ENCODE results near the gene SV2B. TPM values are rescaled to one million over a fixed set of nuclear protein-coding genes. Genes with fewer than 3 reads are reported as not detected.
"Not testable (repeated sequence)": the region's sequence is repeated elsewhere in the genome, so short reads cannot be mapped to it uniquely, and the experiment has no call there.

SV2B gene
- total and polyA plus RNA-seq, 8 donors, result 0.06 to 1.7 (median 0.23) TPM; not detected in 3

DNA sequence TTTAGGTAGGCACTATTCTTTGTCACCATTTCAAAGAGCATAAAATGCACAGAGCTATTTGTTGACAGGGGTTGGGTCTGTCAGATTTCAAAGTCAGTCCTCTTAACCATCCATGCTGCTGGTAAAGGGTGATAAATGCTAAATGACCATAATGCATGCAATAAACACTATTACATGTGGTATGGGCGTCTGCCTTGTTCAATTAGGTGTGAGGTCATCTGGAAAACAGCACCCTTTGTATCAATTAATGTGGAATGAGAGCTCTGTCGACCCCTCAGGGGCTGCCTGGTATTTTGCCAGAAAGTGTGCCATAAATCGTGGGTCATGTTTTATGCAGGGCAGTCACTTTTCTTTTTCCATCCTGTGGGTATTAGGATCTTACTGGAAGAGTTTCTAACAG, 235.6 kb downstream of the SV2B start:
- H3K36me3 ChIP-seq, result no peaks in the 10 kb centered on the region
- intact Hi-C loops (cut with DNase I; ENCODE audit: low total_unique reads), result no loop called here
- no peaks in the 10 kb centered on the region for H3K4me1 ChIP-seq
- no peaks in the 10 kb centered on the region for H3K9me3 ChIP-seq
- DNase-seq, result no peak
- H3K4me3 ChIP-seq, result no peak overlapping the region
- WGBS, 5 donors, result 52 to 64% (median 55%) methylated on average over 3 of the region's 3 CpGs
- no peak overlapping the region for H3K27ac ChIP-seq
- TF ChIP-seq EP300 (IDR thresholded peaks at IDR 0.05) (no peak), POLR2AphosphoS5 (IDR thresholded peaks at IDR 0.05) (no peak), POLR2A (IDR thresholded peaks at IDR 0.05) (no peak)
- TF ChIP-seq, protein P1, sequence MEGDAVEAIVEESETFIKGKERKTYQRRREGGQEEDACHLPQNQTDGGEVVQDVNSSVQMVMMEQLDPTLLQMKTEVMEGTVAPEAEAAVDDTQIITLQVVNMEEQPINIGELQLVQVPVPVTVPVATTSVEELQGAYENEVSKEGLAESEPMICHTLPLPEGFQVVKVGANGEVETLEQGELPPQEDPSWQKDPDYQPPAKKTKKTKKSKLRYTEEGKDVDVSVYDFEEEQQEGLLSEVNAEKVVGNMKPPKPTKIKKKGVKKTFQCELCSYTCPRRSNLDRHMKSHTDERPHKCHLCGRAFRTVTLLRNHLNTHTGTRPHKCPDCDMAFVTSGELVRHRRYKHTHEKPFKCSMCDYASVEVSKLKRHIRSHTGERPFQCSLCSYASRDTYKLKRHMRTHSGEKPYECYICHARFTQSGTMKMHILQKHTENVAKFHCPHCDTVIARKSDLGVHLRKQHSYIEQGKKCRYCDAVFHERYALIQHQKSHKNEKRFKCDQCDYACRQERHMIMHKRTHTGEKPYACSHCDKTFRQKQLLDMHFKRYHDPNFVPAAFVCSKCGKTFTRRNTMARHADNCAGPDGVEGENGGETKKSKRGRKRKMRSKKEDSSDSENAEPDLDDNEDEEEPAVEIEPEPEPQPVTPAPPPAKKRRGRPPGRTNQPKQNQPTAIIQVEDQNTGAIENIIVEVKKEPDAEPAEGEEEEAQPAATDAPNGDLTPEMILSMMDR (IDR thresholded peaks at IDR 0.05), result no peak
- H3K27me3 ChIP-seq, result no peaks in the 10 kb centered on the region

DNA sequence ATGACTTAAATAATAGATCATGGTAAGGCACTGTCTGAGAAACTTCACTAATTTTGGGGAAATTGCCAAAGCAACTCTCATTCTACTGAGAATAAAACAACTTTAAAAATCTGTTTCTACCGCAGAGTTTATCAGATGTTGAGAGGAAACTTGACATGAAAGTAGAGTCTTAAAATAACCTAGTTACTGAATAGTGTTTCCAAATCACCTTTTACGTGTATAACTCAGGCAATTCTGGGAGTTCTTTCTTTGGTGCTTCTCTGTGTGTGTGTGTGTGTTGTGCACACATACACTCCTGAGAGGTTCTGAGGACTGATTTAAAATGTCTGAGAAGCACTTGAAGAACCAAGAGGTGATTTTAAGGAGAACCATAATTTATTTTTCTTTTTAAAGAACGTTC, 236.6 kb downstream of the SV2B start:
- intact Hi-C loops (cut with DNase I; ENCODE audit: low total_unique reads), result no loop called here
- Histone ChIP-seq H3K4me3 (no peak overlapping the region), H3K36me3 (no peaks in the 10 kb centered on the region), H3K27ac (no peak overlapping the region), H3K4me1 (no peaks in the 10 kb centered on the region), H3K27me3 (no peaks in the 10 kb centered on the region), H3K9me3 (no peaks in the 10 kb centered on the region)
- TF ChIP-seq, protein P1 (IDR thresholded peaks at IDR 0.05), result no peak
- TF ChIP-seq POLR2A (IDR thresholded peaks at IDR 0.05) (no peak), POLR2AphosphoS5 (IDR thresholded peaks at IDR 0.05) (no peak), EP300 (IDR thresholded peaks at IDR 0.05) (no peak)
- DNase-seq, result no peak
- WGBS, 5 donors, result 59 to 67% (median 66%) methylated on average over 3 of the region's 3 CpGs

- peaks cover 0 to 4% (median 0%) of the 10 kb centered on the region in 3 donors for H3K27me3 ChIP-seq
- DNase-seq, result peak in 1 of 2 donors; percentile 78
- WGBS, 5 donors, result 2 to 17% (median 11%) methylated on average over 3 of the region's 3 CpGs
- TF ChIP-seq POLR2AphosphoS5 (IDR thresholded peaks at IDR 0.05) (no peak), POLR2A (IDR thresholded peaks at IDR 0.05) (no peak), EP300 (IDR thresholded peaks at IDR 0.05) (no peak)
- TF ChIP-seq, protein P1 (IDR thresholded peaks at IDR 0.05), result no peak
- no peaks in the 10 kb centered on the region for H3K4me1 ChIP-seq
- intact Hi-C loops (cut with DNase I; ENCODE audit: low total_unique reads), result no loop called here
- H3K36me3 ChIP-seq, result no peaks in the 10 kb centered on the region
- no peaks in the 10 kb centered on the region for H3K9me3 ChIP-seq
- no peak overlapping the region for H3K27ac ChIP-seq
- H3K4me3 ChIP-seq, result no peak overlapping the region
Observed at GRCh38 chr15:91338766-91339165, 238.7 kb downstream of the SV2B start.

DNA sequence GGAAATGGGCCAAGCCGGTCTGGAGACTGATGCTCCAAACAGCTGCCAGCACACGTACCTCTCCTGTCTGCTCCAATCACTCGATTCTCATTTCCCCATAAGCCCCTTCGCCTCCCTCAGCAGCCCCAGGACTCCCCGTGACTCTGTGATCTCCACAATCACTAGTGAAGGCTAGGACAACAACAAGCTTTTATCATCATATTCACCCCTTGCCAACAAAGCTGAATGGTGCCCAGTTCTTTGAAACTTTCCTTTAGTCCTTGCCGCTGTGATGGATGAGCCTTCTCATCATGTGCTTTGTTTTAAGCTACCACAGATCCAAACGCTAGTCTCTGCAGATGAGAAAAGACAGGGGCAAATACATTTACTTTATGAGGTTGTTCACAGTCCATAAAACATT, 242.0 kb downstream of the SV2B start:
- Histone ChIP-seq H3K36me3 (no peaks in the 10 kb centered on the region), H3K4me1 (no peaks in the 10 kb centered on the region), H3K27me3 (peaks cover 0 to 4% (median 0%) of the 10 kb centered on the region in 3 donors), H3K27ac (no peak overlapping the region), H3K4me3 (no peak overlapping the region), H3K9me3 (no peaks in the 10 kb centered on the region)
- WGBS, 5 donors, result 61 to 81% (median 77%) methylated on average over 7 of the region's 7 CpGs
- no peak for TF ChIP-seq EP300 (IDR thresholded peaks at IDR 0.05)
- no peak for TF ChIP-seq POLR2A (IDR thresholded peaks at IDR 0.05)
- TF ChIP-seq POLR2AphosphoS5 (IDR thresholded peaks at IDR 0.05), result no peak
- TF ChIP-seq, protein P1 (IDR thresholded peaks at IDR 0.05), result no peak
- DNase-seq, result no peak
- intact Hi-C loops (cut with DNase I; ENCODE audit: low total_unique reads), result no loop called here

- WGBS, 5 donors, result 81 to 92% (median 91%) methylated on average over 3 of the region's 3 CpGs
- DNase-seq; H3K36me3 ChIP-seq; intact Hi-C loops (cut with DNase I; ENCODE audit: low total_unique reads); H3K9me3 ChIP-seq; H3K4me3 ChIP-seq; H3K4me1 ChIP-seq; H3K27me3 ChIP-seq; H3K27ac ChIP-seq: not testable (repeated sequence)
Observed at GRCh38 chr15:91344912-91345311, 244.9 kb downstream of the SV2B start.

Data from stomach (tissue), 9 donors.